SU-DHL-6 (cell line): ENCODE results near the gene RNF217.

Source experiments
- H2AFZ ChIP-seq: fragments of 200-600 bp; sonication (generic); 2 replicates; pipeline ENCODE4 v1.6.1; 2014; ENCODE audit warnings: low read depth, mild to moderate bottlenecking, moderate library complexity, mixed read lengths, antibody characterized with exemption, low read length; ENCODE audit not compliant: severe bottlenecking
- H3F3A ChIP-seq: fragments of 200-600 bp; shearing (Covaris generic); 2 replicates; pipeline ENCODE4 v1.6.0; 2016; ENCODE audit warnings: antibody characterized with exemption, mild to moderate bottlenecking; ENCODE audit not compliant: insufficient read depth
- H3K27ac ChIP-seq: fragments of 200-600 bp; sonication (generic); 2 replicates; pipeline ENCODE4 v1.5.1; 2016; ENCODE audit warnings: low read depth, mild to moderate bottlenecking, low read length, moderate library complexity, mixed read lengths
- H3K27me3 ChIP-seq: fragments of 200-600 bp; sonication (generic), shearing (Covaris generic); 2 replicates; pipeline ENCODE4 v1.6.0; 2014; ENCODE audit warnings: mild to moderate bottlenecking, low read length
- H3K36me3 ChIP-seq: fragments of 200-600 bp; sonication (generic); 2 replicates; pipeline ENCODE4 v1.6.1; 2014; ENCODE audit warnings: mild to moderate bottlenecking, low read length, mixed read lengths
- H3K4me2 ChIP-seq: fragments of 300-600, 200-600 bp; shearing (Covaris generic), sonication (generic); 2 replicates; pipeline ENCODE4 v1.6.0; 2014; ENCODE audit warnings: low read length, low read depth, mild to moderate bottlenecking; ENCODE audit not compliant: poor library complexity, severe bottlenecking
- H3K4me3 ChIP-seq: fragments of 200-600 bp; sonication (generic); 2 replicates; pipeline ENCODE4 v1.5.1; 2014; ENCODE audit warnings: antibody characterized with exemption, low read length, mild to moderate bottlenecking, mixed read lengths; ENCODE audit not compliant: insufficient read depth, poor library complexity, severe bottlenecking
- H3K79me2 ChIP-seq: fragments of 200-600 bp; sonication (generic); 2 replicates; pipeline ENCODE4 v1.6.1; 2014; ENCODE audit warnings: mild to moderate bottlenecking, low read length, moderate library complexity; ENCODE audit not compliant: insufficient read depth
- H3K9ac ChIP-seq: fragments of 200-600 bp; sonication (generic); 2 replicates; pipeline ENCODE4 v1.7.0; 2014; ENCODE audit warnings: mild to moderate bottlenecking, low read length
- H3K9me2 ChIP-seq: fragments of 200-600 bp; sonication (generic); replicated peaks from 2 replicates; pipeline ENCODE4 v1.6.1; 2014; ENCODE audit warnings: low read length; ENCODE audit not compliant: insufficient read depth
- H3K9me3 ChIP-seq: fragments of 200-600 bp; sonication (generic); 2 replicates; pipeline ENCODE4 v1.6.1; 2014; ENCODE audit warnings: low read length, mixed read lengths; ENCODE audit not compliant: insufficient read depth
- H4K20me1 ChIP-seq: fragments of 200-600 bp; sonication (generic); 2 replicates; pipeline ENCODE4 v1.6.1; 2014; ENCODE audit warnings: low read depth, mild to moderate bottlenecking, antibody characterized with exemption, low read length, moderate library complexity, mixed read lengths
- CTCF ChIP-seq: fragments of 200-600 bp; sonication (generic); IDR thresholded peaks from one replicate; pipeline ENCODE4 v1.5.1; 2017; ENCODE audit warnings: antibody characterized with exemption, mild to moderate bottlenecking, low read length, moderate library complexity; ENCODE audit not compliant: insufficient read depth, poor library complexity, severe bottlenecking
- EZH2phosphoT487 ChIP-seq: fragments of 200-600 bp; sonication (generic), shearing (Covaris generic); conservative IDR thresholded peaks from 2 replicates; pipeline ENCODE4 v1.6.1; 2018; ENCODE audit warnings: mild to moderate bottlenecking, antibody characterized with exemption, low read length, moderate library complexity, mixed read lengths

The RNF217 gene

GRCh38 chr6:125004797-125005595, 42.8 kb downstream of the RNF217 start:
- Histone ChIP-seq H3K36me3 (no peaks in the 10 kb centered on the region), H3K4me3 (no peak overlapping the region), H3K9me3 (no peaks in the 10 kb centered on the region), H3K9me2 (no peaks in the 10 kb centered on the region; the same call in 1 of the 2 replicates), H2AFZ (no peak overlapping the region), H4K20me1 (no peaks in the 10 kb centered on the region), H3K4me2 (no peak overlapping the region), H3K79me2 (no peaks in the 10 kb centered on the region), H3K27ac (no peak overlapping the region), H3K27me3 (no peaks in the 10 kb centered on the region), H3F3A (no peaks in the 10 kb centered on the region), H3K9ac (no peak overlapping the region)
- TF ChIP-seq CTCF (no peak), EZH2phosphoT487 (no peak)

GRCh38 chr6:125008261-125008703, 46.0 kb downstream of the RNF217 start:
- Histone ChIP-seq H3K27me3 (no peaks in the 10 kb centered on the region), H3K4me2 (no peak overlapping the region), H3K9me2 (no peaks in the 10 kb centered on the region), H3F3A (no peaks in the 10 kb centered on the region), H2AFZ (no peak overlapping the region), H3K9ac (no peak overlapping the region), H3K4me3 (no peak overlapping the region), H3K79me2 (no peaks in the 10 kb centered on the region), H3K27ac (no peak overlapping the region), H3K36me3 (no peaks in the 10 kb centered on the region), H4K20me1 (no peaks in the 10 kb centered on the region), H3K9me3 (no peaks in the 10 kb centered on the region)
- TF ChIP-seq CTCF (no peak), EZH2phosphoT487 (no peak)

- H3K27me3 ChIP-seq = no peaks in the 10 kb centered on the region
- H3K79me2 ChIP-seq = no peaks in the 10 kb centered on the region
- no peaks in the 10 kb centered on the region for H4K20me1 ChIP-seq
- H3K9me2 ChIP-seq = no peaks in the 10 kb centered on the region
- H2AFZ ChIP-seq = no peak overlapping the region
- H3K36me3 ChIP-seq = no peaks in the 10 kb centered on the region
- H3K9me3 ChIP-seq = no peaks in the 10 kb centered on the region
- TF ChIP-seq CTCF (no peak), EZH2phosphoT487 (no peak)
- H3K27ac ChIP-seq = no peak overlapping the region
- no peak overlapping the region for H3K4me3 ChIP-seq
- H3K4me2 ChIP-seq = no peak overlapping the region
- H3K9ac ChIP-seq = no peak overlapping the region
- H3F3A ChIP-seq = no peaks in the 10 kb centered on the region
Measured at GRCh38 chr6:125008957-125009356, 46.7 kb downstream of the RNF217 start.
